LoVo (cell line): ENCODE data around the gene RSPRY1.

Experiments used
- DNase-seq: peaks from one replicate; pipeline ENCODE4 v3.0.0-alpha.2; 2016; ENCODE audit warnings: low spot score

Gene RSPRY1

GRCh38 chr16:57224651-57225335, 38.7 kb downstream of the RSPRY1 start:
- DNase-seq, result no peak

DNA sequence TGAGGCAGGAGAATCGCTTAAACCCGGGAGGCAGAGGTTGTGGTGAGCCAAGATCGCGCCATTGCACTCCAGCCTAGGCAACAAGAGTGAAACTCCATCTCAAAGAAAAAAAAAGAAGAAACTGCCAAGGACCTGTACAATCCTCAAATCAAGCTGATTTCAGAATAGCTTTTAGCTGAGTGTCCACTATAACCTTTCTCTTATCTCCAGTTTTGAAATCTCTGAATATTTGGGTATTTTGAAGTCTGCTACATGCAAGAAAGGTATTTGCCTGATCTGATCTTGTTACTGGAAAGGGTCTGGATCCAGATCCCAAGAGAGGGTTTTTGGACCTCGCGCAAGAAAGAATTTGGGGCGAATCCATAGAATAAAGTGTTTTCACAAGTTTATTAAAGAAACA, 39.8 kb downstream of the RSPRY1 start:
- DNase-seq, result no peak

- no peak for DNase-seq
These were observed 40.8 kb downstream of the RSPRY1 start for GRCh38 chr16:57226701-57227621.

DNA sequence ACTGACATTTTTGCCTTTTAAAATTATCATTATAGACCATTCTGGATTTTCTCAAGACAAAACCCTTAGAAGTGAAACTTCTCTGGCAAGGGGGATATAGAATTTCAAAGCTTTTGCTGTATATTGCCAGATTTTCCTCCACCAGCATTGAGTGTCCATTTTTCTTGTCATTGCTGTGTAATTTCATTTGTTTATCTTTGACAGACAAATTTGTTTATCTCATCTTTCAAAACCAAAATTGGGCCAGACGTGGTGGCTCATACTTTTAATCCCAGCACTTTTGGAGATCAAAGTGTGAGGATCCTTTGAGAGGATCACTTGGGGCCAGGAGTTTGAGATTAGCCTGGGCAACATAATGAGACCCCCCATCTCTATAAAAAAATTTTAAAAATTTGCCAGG, 43.0 kb downstream of the RSPRY1 start:
- no peak for DNase-seq

DNA sequence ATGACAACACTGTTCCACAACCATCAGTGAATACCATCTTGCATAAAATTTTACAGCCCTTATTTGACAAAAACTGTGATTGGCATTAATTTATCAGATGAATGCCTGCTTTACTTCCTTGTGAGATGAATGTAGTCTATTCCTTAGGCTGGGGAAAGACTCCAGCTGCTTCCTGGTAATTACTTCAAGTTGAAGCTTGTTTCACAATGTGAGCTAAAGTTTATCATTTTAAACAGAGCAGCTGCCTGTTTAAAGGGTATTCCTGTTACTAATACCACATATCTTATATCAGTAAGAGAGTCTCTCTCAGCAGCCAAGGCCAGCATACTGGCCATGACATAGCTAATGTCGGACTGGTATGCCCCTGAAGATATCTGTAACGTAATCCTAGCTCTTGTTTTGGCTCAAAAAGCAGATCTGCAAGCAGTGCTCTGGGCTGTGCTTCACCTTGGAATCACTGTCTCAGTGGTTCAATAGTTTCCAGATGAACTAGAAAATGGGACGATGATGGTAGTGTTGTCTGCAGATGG, 45.8 kb downstream of the RSPRY1 start:
- no peak for DNase-seq

GRCh38 chr16:57233944-57234706, 48.0 kb downstream of the RSPRY1 start:
- no peak for DNase-seq

- no peak for DNase-seq
These were observed 48.6 kb downstream of the RSPRY1 start for GRCh38 chr16:57234707-57235092.

- DNase-seq, result no peak
These were observed 49.2 kb downstream of the RSPRY1 start for GRCh38 chr16:57235128-57236021.

- no peak for DNase-seq
These were observed 49.9 kb downstream of the RSPRY1 start for GRCh38 chr16:57236022-57236350.

DNA sequence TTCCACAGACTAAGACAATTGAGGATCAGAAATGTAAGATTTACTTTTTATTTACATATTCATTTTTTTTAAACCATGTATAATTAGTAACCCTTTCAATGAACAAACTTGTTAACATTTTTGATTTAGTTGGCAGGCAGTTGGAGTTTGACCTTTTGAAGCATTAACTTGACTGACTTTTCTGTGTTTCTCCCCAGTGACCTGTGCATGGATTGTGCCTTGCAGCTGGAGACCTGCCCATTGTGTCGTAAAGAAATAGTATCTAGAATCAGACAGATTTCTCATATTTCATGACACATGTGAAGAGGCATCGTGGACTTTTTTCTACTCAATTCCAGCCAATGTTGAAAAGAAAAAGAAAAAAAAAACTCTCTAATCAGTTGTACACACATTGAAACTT, 52.6 kb downstream of the RSPRY1 start:
- no peak for DNase-seq

- no peak for DNase-seq
These were observed 53.0 kb downstream of the RSPRY1 start for GRCh38 chr16:57239107-57239506.

DNA sequence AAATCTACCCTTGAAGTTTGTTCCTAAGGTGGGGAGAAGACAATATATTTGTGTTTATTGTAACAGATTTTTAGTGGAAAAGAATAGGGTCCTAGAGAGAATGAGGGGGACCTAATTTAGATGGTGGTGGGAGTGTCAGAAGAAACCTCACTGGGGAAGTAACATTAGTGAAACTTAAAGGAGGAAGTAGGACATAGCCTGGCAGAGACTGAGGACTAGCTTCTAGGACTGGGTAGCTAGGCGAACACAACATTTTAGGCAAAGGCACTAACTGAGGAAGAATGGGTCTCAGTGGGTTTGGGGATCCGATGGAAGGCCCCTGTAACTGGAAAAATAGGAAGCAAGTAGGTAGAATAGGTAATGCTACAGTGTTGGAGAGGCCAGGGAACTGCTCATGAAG, 54.7 kb downstream of the RSPRY1 start:
- DNase-seq, result no peak

- DNase-seq, result no peak
These were observed 56.5 kb downstream of the RSPRY1 start for GRCh38 chr16:57242650-57243049.

GRCh38 chr16:57244463-57244766, 58.3 kb downstream of the RSPRY1 start:
- DNase-seq, result no peak

DNA sequence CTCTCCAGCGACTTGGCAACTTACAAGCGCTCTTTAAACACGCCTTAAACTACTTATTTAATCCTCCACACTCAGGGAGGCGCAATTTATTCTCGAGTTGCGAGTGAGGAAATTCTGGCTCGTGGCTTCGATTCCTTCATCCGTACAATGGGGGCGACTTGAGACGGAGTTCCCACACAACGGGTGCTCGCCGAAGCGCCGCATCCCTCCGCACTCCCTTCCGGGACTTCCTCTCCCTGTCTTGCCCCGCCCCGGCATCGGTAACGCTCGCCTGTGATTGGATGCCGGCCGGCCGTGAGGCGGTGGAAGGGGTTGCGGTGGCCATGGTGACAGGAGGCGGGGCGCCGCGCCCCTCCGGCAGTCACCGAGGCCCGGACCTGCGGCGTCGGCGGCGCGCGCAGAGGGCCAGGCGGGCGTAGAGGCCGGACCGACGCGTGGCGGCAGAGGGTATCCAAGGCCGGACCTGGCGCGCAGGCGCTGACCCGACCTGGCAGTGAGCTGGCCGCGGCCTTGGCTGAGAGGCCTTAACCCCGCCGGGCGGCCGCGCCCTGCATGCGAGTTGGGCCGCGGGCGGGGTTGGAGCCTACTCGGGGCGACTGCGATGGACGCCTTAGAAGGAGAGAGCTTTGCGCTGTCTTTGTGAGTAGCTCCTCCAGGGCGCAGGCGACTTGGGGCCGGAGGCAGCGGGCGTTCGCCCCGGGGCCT, 58.8 kb downstream of the RSPRY1 start, which contains the start of gene ARL2BP:
Gene ARL2BP, plus strand, starts transcription at position 493 of the 705 bp plus-strand sequence. Its CDS starts 109 bp downstream, at position 602.
- DNase-seq, result peak; percentile 98

DNA sequence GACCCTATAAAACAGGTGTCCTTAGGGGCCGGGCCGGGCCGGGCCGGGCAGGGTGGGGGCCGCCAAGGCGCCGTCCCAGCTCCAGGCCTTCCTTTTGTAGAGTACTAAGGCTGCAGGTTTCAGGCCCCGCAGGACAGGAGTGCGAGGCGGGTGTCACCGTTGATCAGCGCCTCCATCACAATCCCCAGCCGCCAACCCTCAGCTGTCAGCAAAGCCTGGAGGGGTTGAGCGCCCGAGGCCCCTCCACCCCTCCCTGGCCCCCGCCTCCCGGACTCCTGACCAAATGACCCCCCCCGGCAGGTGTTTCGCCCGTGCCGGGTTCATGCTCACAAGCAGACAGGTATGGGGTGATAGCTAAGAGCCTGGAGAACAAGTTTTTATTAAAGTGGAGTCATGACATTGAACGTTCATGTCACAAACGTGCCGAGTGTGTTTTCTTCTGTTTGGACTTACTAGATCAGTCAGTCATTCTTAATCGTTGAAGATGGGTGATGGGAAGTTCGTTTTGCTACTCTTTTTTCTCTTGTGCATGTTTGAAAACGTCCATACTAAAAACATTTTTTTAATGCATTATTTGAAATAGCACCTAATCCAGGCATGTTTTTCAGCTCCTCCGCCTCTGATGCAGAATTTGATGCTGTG, 59.5 kb downstream of the RSPRY1 start:
- peak; percentile 11 for DNase-seq

- no peak for DNase-seq
These were observed 65.2 kb downstream of the RSPRY1 start for GRCh38 chr16:57251352-57251751.

DNA sequence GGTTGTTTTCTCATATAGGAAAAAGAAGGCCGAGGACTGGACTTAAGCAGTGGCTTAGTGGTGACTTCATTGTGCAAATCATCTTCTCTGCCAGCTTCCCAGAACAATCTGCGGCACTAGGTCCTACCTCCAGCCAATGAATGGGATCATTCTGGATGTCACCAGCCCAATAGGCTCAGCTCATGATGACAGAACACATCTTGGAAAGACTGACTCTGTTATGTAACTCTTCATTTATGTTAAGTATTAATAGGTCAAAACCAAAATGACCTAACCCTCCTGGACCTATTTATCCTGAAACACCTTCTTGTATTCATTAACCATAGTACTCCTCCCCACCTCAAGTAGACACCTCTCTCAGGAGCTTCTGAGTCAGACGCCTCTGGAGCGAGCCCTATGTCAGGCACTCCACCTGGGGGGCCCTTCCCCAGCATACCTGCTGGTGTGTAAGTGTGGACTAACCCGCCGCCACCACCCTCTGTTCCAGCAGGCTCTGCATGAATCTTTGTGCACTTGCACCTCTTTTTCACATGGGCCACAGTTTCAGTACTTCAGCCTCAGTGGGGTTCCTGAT, 66.1 kb downstream of the RSPRY1 start:
- DNase-seq, result no peak

DNA sequence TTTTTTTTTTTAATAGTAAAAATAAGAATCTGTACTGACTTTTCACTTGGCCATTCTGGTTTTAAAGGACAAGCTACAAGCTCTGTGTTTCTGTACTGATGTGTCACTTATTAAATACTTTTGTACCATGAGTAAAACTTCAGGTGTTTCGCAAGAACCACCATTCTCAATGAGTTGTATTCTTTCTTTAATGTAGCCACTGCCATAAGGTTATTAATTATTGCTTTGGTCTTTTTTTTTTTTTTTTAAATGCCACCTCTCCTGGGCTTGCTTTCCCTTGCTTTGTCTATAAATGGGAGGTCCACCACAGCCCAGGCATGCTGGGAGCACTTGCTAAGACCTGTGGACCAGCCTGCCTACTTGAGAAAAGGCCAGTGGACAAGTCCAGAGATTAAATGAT, 67.3 kb downstream of the RSPRY1 start:
- no peak for DNase-seq
